Activated T-helper 17 cell treated with anti-CD3 and anti-CD28 coated beads, Interleukin-2, amount 50 U/mL, for 72 hours (primary cell): Measurements from ENCODE around the gene GDAP1L1. TPM values are rescaled to one million over a fixed set of nuclear protein-coding genes. Genes with fewer than 3 reads are reported as not detected.
A peak's percentile ranks its signal among the peaks of the same experiment; 100 is the strongest.

Experiments used
- ATAC-seq: fragments of 150-1000 bp; cut with Tn5 transposase; replicated peaks from 2 replicates; pipeline ENCODE4 v1.10.0; 2021; ENCODE audit warnings: mild to moderate bottlenecking, moderate library complexity
- H3K27ac Mint-ChIP-seq: one replicate; pipeline ENCODE4 v1.8.0; 2022; ENCODE audit warnings: mixed read lengths
- H3K27me3 Mint-ChIP-seq: one replicate; pipeline ENCODE4 v1.8.0; 2022; ENCODE audit warnings: mixed read lengths
- H3K36me3 Mint-ChIP-seq: one replicate; pipeline ENCODE4 v1.8.0; 2022; ENCODE audit warnings: low read depth, mild to moderate bottlenecking, mixed read lengths
- H3K4me1 Mint-ChIP-seq: one replicate; pipeline ENCODE4 v1.8.0; 2022; ENCODE audit warnings: mixed read lengths
- H3K4me3 Mint-ChIP-seq: one replicate; pipeline ENCODE4 v1.8.0; 2022; ENCODE audit warnings: mild to moderate bottlenecking, mixed read lengths
- H3K9me3 Mint-ChIP-seq: one replicate; pipeline ENCODE4 v1.8.0; 2022; ENCODE audit warnings: mixed read lengths
- total RNA-seq, 2 donors: library from RNA; stranded (reverse); gene quantifications; one replicate each; pipeline ENCODE4 v1.2.3, GENCODE V29; 2022

The GDAP1L1 gene
- total RNA-seq, 2 donors from 2014 or later: not detected

- no peaks in the 10 kb centered on the region for H3K9me3 Mint-ChIP-seq
- no peaks in the 10 kb centered on the region for H3K27me3 Mint-ChIP-seq
- H3K27ac Mint-ChIP-seq: peak overlapping the region; percentile 94
- ATAC-seq: no peak
- H3K36me3 Mint-ChIP-seq: peaks cover 47% of the 10 kb centered on the region
- H3K4me3 Mint-ChIP-seq: peak overlapping the region; percentile 90
- peaks cover 38% of the 10 kb centered on the region for H3K4me1 Mint-ChIP-seq
These were observed 35.7 kb upstream of the GDAP1L1 start for GRCh38 chr20:44211177-44212039.

GRCh38 chr20:44212792-44213191 lies 34.3 kb upstream of the GDAP1L1 start:
- H3K36me3 Mint-ChIP-seq: peaks cover 33% of the 10 kb centered on the region
- peaks cover 36% of the 10 kb centered on the region for H3K4me1 Mint-ChIP-seq
- no peaks in the 10 kb centered on the region for H3K27me3 Mint-ChIP-seq
- H3K4me3 Mint-ChIP-seq: peak overlapping the region; percentile 90
- no peak for ATAC-seq
- no peaks in the 10 kb centered on the region for H3K9me3 Mint-ChIP-seq
- no peak overlapping the region for H3K27ac Mint-ChIP-seq

- H3K27me3 Mint-ChIP-seq: no peaks in the 10 kb centered on the region
- no peak overlapping the region for H3K4me3 Mint-ChIP-seq
- no peaks in the 10 kb centered on the region for H3K9me3 Mint-ChIP-seq
- peaks cover 40% of the 10 kb centered on the region for H3K4me1 Mint-ChIP-seq
- peaks cover 14% of the 10 kb centered on the region for H3K36me3 Mint-ChIP-seq
- ATAC-seq: no peak
- peak overlapping the region; percentile 38 for H3K27ac Mint-ChIP-seq
These were observed 32.0 kb upstream of the GDAP1L1 start for GRCh38 chr20:44215125-44215524.

- Mint-ChIP-seq H3K36me3 (peaks cover 5% of the 10 kb centered on the region), H3K27ac (peak overlapping the region; percentile 83), H3K4me3 (peak overlapping the region; percentile 75), H3K9me3 (no peaks in the 10 kb centered on the region), H3K27me3 (no peaks in the 10 kb centered on the region), H3K4me1 (peaks cover 34% of the 10 kb centered on the region)
- ATAC-seq: peak; percentile 82
These were observed 29.6 kb upstream of the GDAP1L1 start for GRCh38 chr20:44217342-44218092.

- Mint-ChIP-seq H3K9me3 (no peaks in the 10 kb centered on the region), H3K27me3 (no peaks in the 10 kb centered on the region), H3K27ac (peak overlapping the region; percentile 83), H3K4me1 (peaks cover 34% of the 10 kb centered on the region), H3K4me3 (peak overlapping the region; percentile 75), H3K36me3 (peaks cover 5% of the 10 kb centered on the region)
- peak; percentile 62 for ATAC-seq
These were observed 28.7 kb upstream of the GDAP1L1 start for GRCh38 chr20:44218446-44218845.

- peak; percentile 4 for ATAC-seq
- H3K4me3 Mint-ChIP-seq: peak overlapping the region; percentile 75
- no peaks in the 10 kb centered on the region for H3K27me3 Mint-ChIP-seq
- peaks cover 34% of the 10 kb centered on the region for H3K4me1 Mint-ChIP-seq
- no peaks in the 10 kb centered on the region for H3K9me3 Mint-ChIP-seq
- H3K27ac Mint-ChIP-seq: peak overlapping the region; percentile 55
- H3K36me3 Mint-ChIP-seq: peaks cover 5% of the 10 kb centered on the region
These were observed 27.9 kb upstream of the GDAP1L1 start for GRCh38 chr20:44219170-44219730.

GRCh38 chr20:44219791-44220190 lies 27.3 kb upstream of the GDAP1L1 start:
- Mint-ChIP-seq H3K27me3 (no peaks in the 10 kb centered on the region), H3K27ac (peak overlapping the region; percentile 55), H3K4me3 (peak overlapping the region; percentile 75)

GRCh38 chr20:44221368-44221954 lies 25.6 kb upstream of the GDAP1L1 start:
- Mint-ChIP-seq H3K4me1 (peaks cover 28% of the 10 kb centered on the region), H3K27ac (peak overlapping the region; percentile 34), H3K27me3 (no peaks in the 10 kb centered on the region), H3K9me3 (no peaks in the 10 kb centered on the region), H3K36me3 (no peaks in the 10 kb centered on the region), H3K4me3 (no peak overlapping the region)
- ATAC-seq: no peak

More at GRCh38 chr20:44219791-44220190, 27.3 kb upstream of the GDAP1L1 start:
- Mint-ChIP-seq H3K36me3 (peaks cover 5% of the 10 kb centered on the region), H3K4me1 (peaks cover 34% of the 10 kb centered on the region), H3K9me3 (no peaks in the 10 kb centered on the region)
- ATAC-seq: no peak

- ATAC-seq: no peak
- no peak overlapping the region for H3K4me3 Mint-ChIP-seq
- H3K4me1 Mint-ChIP-seq: peaks cover 28% of the 10 kb centered on the region
- no peak overlapping the region for H3K27ac Mint-ChIP-seq
- H3K36me3 Mint-ChIP-seq: no peaks in the 10 kb centered on the region
- no peaks in the 10 kb centered on the region for H3K9me3 Mint-ChIP-seq
- H3K27me3 Mint-ChIP-seq: no peaks in the 10 kb centered on the region
These were observed 25.1 kb upstream of the GDAP1L1 start for GRCh38 chr20:44222027-44222426.

GRCh38 chr20:44222633-44223368 lies 24.3 kb upstream of the GDAP1L1 start:
- no peaks in the 10 kb centered on the region for H3K9me3 Mint-ChIP-seq
- H3K27me3 Mint-ChIP-seq: no peaks in the 10 kb centered on the region
- peak overlapping the region; percentile 50 for H3K27ac Mint-ChIP-seq
- H3K36me3 Mint-ChIP-seq: no peaks in the 10 kb centered on the region
- peaks cover 20% of the 10 kb centered on the region for H3K4me1 Mint-ChIP-seq
- H3K4me3 Mint-ChIP-seq: no peak overlapping the region
- no peak for ATAC-seq

- Mint-ChIP-seq H3K27me3 (no peaks in the 10 kb centered on the region), H3K4me3 (no peak overlapping the region), H3K4me1 (peaks cover 12% of the 10 kb centered on the region), H3K9me3 (no peaks in the 10 kb centered on the region), H3K27ac (no peak overlapping the region), H3K36me3 (no peaks in the 10 kb centered on the region)
- ATAC-seq: no peak
These were observed 23.4 kb upstream of the GDAP1L1 start for GRCh38 chr20:44223721-44224120.

- Mint-ChIP-seq H3K27me3 (no peaks in the 10 kb centered on the region), H3K27ac (no peak overlapping the region), H3K4me3 (no peak overlapping the region), H3K36me3 (no peaks in the 10 kb centered on the region), H3K4me1 (peaks cover 3% of the 10 kb centered on the region), H3K9me3 (no peaks in the 10 kb centered on the region)
- no peak for ATAC-seq
These were observed 22.5 kb upstream of the GDAP1L1 start for GRCh38 chr20:44224637-44225036.

- no peak for ATAC-seq
- H3K9me3 Mint-ChIP-seq: no peaks in the 10 kb centered on the region
- H3K27ac Mint-ChIP-seq: no peak overlapping the region
- H3K4me3 Mint-ChIP-seq: no peak overlapping the region
- no peaks in the 10 kb centered on the region for H3K27me3 Mint-ChIP-seq
- H3K4me1 Mint-ChIP-seq: no peaks in the 10 kb centered on the region
- H3K36me3 Mint-ChIP-seq: no peaks in the 10 kb centered on the region
These were observed 18.4 kb upstream of the GDAP1L1 start for GRCh38 chr20:44228465-44229258.
